ENCODE measurements around the gene NRDC. TPM values are rescaled to one million over a fixed set of nuclear protein-coding genes. Genes with fewer than 3 reads are reported as not detected.

Gene NRDC
- total RNA-seq, 4 donors from 2014 or later, result 53.3 to 61.5 (median 57.9) TPM

GRCh38 chr1:51855624-51856023, 22.9 kb downstream of the NRDC start:
- Histone ChIP-seq H3K27me3 (no peaks in the 10 kb centered on the region), H3K27ac (replicated peaks in 1 of 4) (no peak overlapping the region), H3K9me3 (no peaks in the 10 kb centered on the region), H3K4me1 (peaks cover 6 to 8% (median 7%) of the 10 kb centered on the region in 4 donors), H3K36me3 (peaks cover 0 to 13% (median 3%) of the 10 kb centered on the region in 4 donors), H3K4me3 (no peak overlapping the region)
- intact Hi-C loops (cut with DNase I), result no loop called here
- no peak for DNase-seq (ENCODE audit: extremely low spot score)
- WGBS, result 86% methylated on average over 3 of the region's 3 CpGs
- no peak for TF ChIP-seq POLR2A (IDR thresholded peaks at IDR 0.05; ENCODE audit: low read depth)
- TF ChIP-seq EP300 (IDR thresholded peaks at IDR 0.05), result no peak

GRCh38 chr1:51853360-51853759, 25.2 kb downstream of the NRDC start:
- intact Hi-C loops (cut with DNase I), result no loop called here
- 89% methylated on average over 2 of the region's 2 CpGs for WGBS

GRCh38 chr1:51851882-51852396, 26.6 kb downstream of the NRDC start:
- intact Hi-C loops (cut with DNase I), result no loop called here
- H3K9me3 ChIP-seq, result no peaks in the 10 kb centered on the region
- DNase-seq (ENCODE audit: extremely low spot score), result no peak
- H3K27me3 ChIP-seq, result no peaks in the 10 kb centered on the region
- 77% methylated on average over 5 of the region's 5 CpGs for whole genome bisulfite sequencing
- no peak overlapping the region for H3K4me3 ChIP-seq
- no peak overlapping the region for H3K27ac ChIP-seq (replicated peaks in 1 of 4)
- H3K36me3 ChIP-seq, result peaks cover 0 to 13% (median 8%) of the 10 kb centered on the region in 4 donors
- no peak for TF ChIP-seq POLR2A (IDR thresholded peaks at IDR 0.05; ENCODE audit: low read depth)
- no peak for TF ChIP-seq POLR2AphosphoS5 (IDR thresholded peaks at IDR 0.05)
- no peak for TF ChIP-seq EP300 (IDR thresholded peaks at IDR 0.05)
- TF ChIP-seq CTCF (IDR thresholded peaks at IDR 0.05), result no peak
- H3K4me1 ChIP-seq, result peaks cover 9 to 16% (median 12%) of the 10 kb centered on the region in 4 donors

More at GRCh38 chr1:51853360-51853759, 25.2 kb downstream of the NRDC start:
- H3K36me3 ChIP-seq, result peaks cover 0 to 13% (median 5%) of the 10 kb centered on the region in 4 donors
- H3K4me1 ChIP-seq, result peaks cover 9 to 16% (median 12%) of the 10 kb centered on the region in 4 donors
- no peak overlapping the region for H3K4me3 ChIP-seq
- TF ChIP-seq EP300 (IDR thresholded peaks at IDR 0.05) (no peak), CTCF (IDR thresholded peaks at IDR 0.05) (no peak), POLR2AphosphoS5 (IDR thresholded peaks at IDR 0.05) (no peak), POLR2A (IDR thresholded peaks at IDR 0.05; ENCODE audit: low read depth) (no peak)
- no peaks in the 10 kb centered on the region for H3K9me3 ChIP-seq
- no peaks in the 10 kb centered on the region for H3K27me3 ChIP-seq
- DNase-seq (ENCODE audit: extremely low spot score), result no peak
- no peak overlapping the region for H3K27ac ChIP-seq (replicated peaks in 1 of 4)

GRCh38 chr1:51850420-51851223, 27.9 kb downstream of the NRDC start:
- intact Hi-C loops (cut with DNase I), result no loop called here
- Histone ChIP-seq H3K9me3 (no peaks in the 10 kb centered on the region), H3K27ac (replicated peaks in 1 of 4) (no peak overlapping the region), H3K36me3 (peaks cover 0 to 14% (median 11%) of the 10 kb centered on the region in 4 donors), H3K27me3 (no peaks in the 10 kb centered on the region), H3K4me1 (peaks cover 9 to 16% (median 12%) of the 10 kb centered on the region in 4 donors), H3K4me3 (no peak overlapping the region)
- TF ChIP-seq POLR2AphosphoS5 (IDR thresholded peaks at IDR 0.05) (no peak), EP300 (IDR thresholded peaks at IDR 0.05) (no peak), POLR2A (IDR thresholded peaks at IDR 0.05; ENCODE audit: low read depth) (no peak), CTCF (IDR thresholded peaks at IDR 0.05) (no peak)
- DNase-seq (ENCODE audit: extremely low spot score), result no peak
- WGBS, result 39% methylated on average over 7 of the region's 8 CpGs

- Histone ChIP-seq H3K9me3 (no peaks in the 10 kb centered on the region), H3K4me3 (no peak overlapping the region), H3K27me3 (no peaks in the 10 kb centered on the region), H3K36me3 (peaks cover 0 to 8% (median 4%) of the 10 kb centered on the region in 4 donors), H3K4me1 (peaks cover 9 to 17% (median 12%) of the 10 kb centered on the region in 4 donors), H3K27ac (replicated peaks in 1 of 4) (no peak overlapping the region)
- intact Hi-C loops (cut with DNase I), result no loop called here
- DNase-seq (ENCODE audit: extremely low spot score), result no peak
- TF ChIP-seq POLR2A (IDR thresholded peaks at IDR 0.05; ENCODE audit: low read depth), result no peak
- TF ChIP-seq CTCF (IDR thresholded peaks at IDR 0.05), result no peak
- no peak for TF ChIP-seq POLR2AphosphoS5 (IDR thresholded peaks at IDR 0.05)
- TF ChIP-seq EP300 (IDR thresholded peaks at IDR 0.05), result no peak
- 97% methylated on average over 31 of the region's 42 CpGs for WGBS
Measured at GRCh38 chr1:51847294-51847920, 31.1 kb downstream of the NRDC start.
